GM18526 (cell line): ENCODE data around the gene GPR17.

Experiments
- POLR2A ChIP-seq: IDR thresholded peaks from 3 replicates; pipeline ENCODE4 v1.6.1; 2011; ENCODE audit not compliant: insufficient read length; ENCODE audit errors: extremely low read depth

Gene GPR17

GRCh38 chr2:127609818-127610217, 36.1 kb upstream of the GPR17 start:
- TF ChIP-seq POLR2A = no peak

GRCh38 chr2:127610561-127610960, 35.4 kb upstream of the GPR17 start:
- no peak for TF ChIP-seq POLR2A

- no peak for TF ChIP-seq POLR2A
Measured at GRCh38 chr2:127611076-127611925, 34.7 kb upstream of the GPR17 start.

- TF ChIP-seq POLR2A = no peak
Measured at GRCh38 chr2:127612111-127612822, 33.7 kb upstream of the GPR17 start.

- no peak for TF ChIP-seq POLR2A
Measured at GRCh38 chr2:127614246-127614645, 31.7 kb upstream of the GPR17 start.

GRCh38 chr2:127614731-127615130, 31.2 kb upstream of the GPR17 start:
- TF ChIP-seq POLR2A = no peak

GRCh38 chr2:127615511-127616166, 30.3 kb upstream of the GPR17 start:
- TF ChIP-seq POLR2A = no peak

GRCh38 chr2:127618551-127619202, 27.3 kb upstream of the GPR17 start:
- TF ChIP-seq POLR2A = no peak

- no peak for TF ChIP-seq POLR2A
Measured at GRCh38 chr2:127619203-127619590, 26.8 kb upstream of the GPR17 start.

GRCh38 chr2:127619877-127620705, 25.9 kb upstream of the GPR17 start:
- TF ChIP-seq POLR2A = no peak

- no peak for TF ChIP-seq POLR2A
Measured at GRCh38 chr2:127620866-127621265, 25.1 kb upstream of the GPR17 start.

- TF ChIP-seq POLR2A = no peak
Measured at GRCh38 chr2:127621981-127622431, 23.9 kb upstream of the GPR17 start.

- TF ChIP-seq POLR2A = no peak
Measured at GRCh38 chr2:127622561-127623387, 23.2 kb upstream of the GPR17 start.
